ENCODE results near the gene MAGI2. TPM values are rescaled to one million over a fixed set of nuclear protein-coding genes. Genes with fewer than 3 reads are reported as not detected.
"Not testable (repeated sequence)": the region's sequence is repeated elsewhere in the genome, so short reads cannot be mapped to it uniquely, and the experiment has no call there.

The MAGI2 gene
- total RNA-seq, 2 experiments from 2014 or later, result 0.14 to 0.19 TPM

- no peak for ATAC-seq (ENCODE audit: low read depth)
Measured at GRCh38 chr7:78261739-78262138, 1191.7 kb downstream of the MAGI2 start.

GRCh38 chr7:78261302-78261701 lies 1192.2 kb downstream of the MAGI2 start:
- no peaks in the 10 kb centered on the region for H3K4me1 Mint-ChIP-seq
- no peaks in the 10 kb centered on the region for H3K27me3 Mint-ChIP-seq
- no peak for ATAC-seq (ENCODE audit: low read depth)
- no peak for DNase-seq
- no peaks in the 10 kb centered on the region for H3K9me3 Mint-ChIP-seq
- POLR2A ChIA-PET, result no interaction called here
- H3K27ac Mint-ChIP-seq, result no peak overlapping the region
- H3K4me3 Mint-ChIP-seq, result no peak overlapping the region
- H3K36me3 Mint-ChIP-seq, result no peaks in the 10 kb centered on the region

More at GRCh38 chr7:78261739-78262138, 1191.7 kb downstream of the MAGI2 start:
- H3K9me3 Mint-ChIP-seq, result no peaks in the 10 kb centered on the region
- POLR2A ChIA-PET, result no interaction called here
- no peaks in the 10 kb centered on the region for H3K4me1 Mint-ChIP-seq
- DNase-seq, result no peak
- no peaks in the 10 kb centered on the region for H3K36me3 Mint-ChIP-seq
- H3K27me3 Mint-ChIP-seq, result no peaks in the 10 kb centered on the region
- no peak overlapping the region for H3K27ac Mint-ChIP-seq
- H3K4me3 Mint-ChIP-seq, result no peak overlapping the region

- no peak for ATAC-seq (ENCODE audit: low read depth)
- H3K36me3 Mint-ChIP-seq, result no peaks in the 10 kb centered on the region
- no peak overlapping the region for H3K4me3 Mint-ChIP-seq
- no peak for DNase-seq
- POLR2A ChIA-PET, result no interaction called here
- no peaks in the 10 kb centered on the region for H3K4me1 Mint-ChIP-seq
- H3K9me3 Mint-ChIP-seq, result no peaks in the 10 kb centered on the region
- no peak overlapping the region for H3K27ac Mint-ChIP-seq
- no peaks in the 10 kb centered on the region for H3K27me3 Mint-ChIP-seq
Measured at GRCh38 chr7:78260826-78261225, 1192.6 kb downstream of the MAGI2 start.

GRCh38 chr7:78254726-78255055 lies 1198.8 kb downstream of the MAGI2 start:
- Mint-ChIP-seq H3K4me1 (no peaks in the 10 kb centered on the region), H3K27ac (no peak overlapping the region), H3K36me3 (no peaks in the 10 kb centered on the region), H3K4me3 (no peak overlapping the region), H3K27me3 (no peaks in the 10 kb centered on the region), H3K9me3 (no peaks in the 10 kb centered on the region)
- ATAC-seq (ENCODE audit: low read depth) (no peak), DNase-seq (no peak)
- POLR2A ChIA-PET, result no interaction called here

- no peaks in the 10 kb centered on the region for H3K4me1 Mint-ChIP-seq
- ATAC-seq (ENCODE audit: low read depth) (no peak), DNase-seq (no peak)
- H3K27me3 Mint-ChIP-seq, result no peaks in the 10 kb centered on the region
- H3K4me3 Mint-ChIP-seq, result no peak overlapping the region
- H3K27ac Mint-ChIP-seq, result no peak overlapping the region
- no peaks in the 10 kb centered on the region for H3K36me3 Mint-ChIP-seq
- H3K9me3 Mint-ChIP-seq, result no peaks in the 10 kb centered on the region
- POLR2A ChIA-PET, result no interaction called here
Measured at GRCh38 chr7:78253850-78254725, 1199.4 kb downstream of the MAGI2 start.

- no peak for DNase-seq
- Mint-ChIP-seq H3K27ac (no peak overlapping the region), H3K36me3 (no peaks in the 10 kb centered on the region), H3K9me3 (peaks cover 5% of the 10 kb centered on the region), H3K4me1 (no peaks in the 10 kb centered on the region), H3K4me3 (no peak overlapping the region), H3K27me3 (no peaks in the 10 kb centered on the region)
- POLR2A ChIA-PET, result no interaction called here
- no peak for ATAC-seq (ENCODE audit: low read depth)
Measured at GRCh38 chr7:78248867-78249266, 1204.6 kb downstream of the MAGI2 start.

GRCh38 chr7:78247910-78248689 lies 1205.4 kb downstream of the MAGI2 start:
- Mint-ChIP-seq H3K4me3 (no peak overlapping the region), H3K4me1 (no peaks in the 10 kb centered on the region), H3K36me3 (no peaks in the 10 kb centered on the region), H3K27me3 (no peaks in the 10 kb centered on the region), H3K9me3 (peaks cover 5% of the 10 kb centered on the region), H3K27ac (no peak overlapping the region)
- no peak for ATAC-seq (ENCODE audit: low read depth)
- POLR2A ChIA-PET, result no interaction called here
- no peak for DNase-seq

GRCh38 chr7:78240179-78240578 lies 1213.3 kb downstream of the MAGI2 start:
- H3K36me3 Mint-ChIP-seq; H3K4me3 Mint-ChIP-seq; H3K9me3 Mint-ChIP-seq; H3K27ac Mint-ChIP-seq; ATAC-seq (ENCODE audit: low read depth); DNase-seq; H3K4me1 Mint-ChIP-seq; H3K27me3 Mint-ChIP-seq; POLR2A ChIA-PET: not testable (repeated sequence)

- Mint-ChIP-seq H3K27ac (no peak overlapping the region), H3K4me3 (no peak overlapping the region), H3K9me3 (peaks cover 6% of the 10 kb centered on the region), H3K4me1 (no peaks in the 10 kb centered on the region), H3K27me3 (no peaks in the 10 kb centered on the region), H3K36me3 (no peaks in the 10 kb centered on the region)
- ATAC-seq (ENCODE audit: low read depth) (no peak), DNase-seq (no peak)
- POLR2A ChIA-PET, result no interaction called here
Measured at GRCh38 chr7:78234634-78235033, 1218.8 kb downstream of the MAGI2 start.

- Mint-ChIP-seq H3K27me3 (no peaks in the 10 kb centered on the region), H3K4me1 (no peaks in the 10 kb centered on the region), H3K27ac (no peak overlapping the region), H3K4me3 (no peak overlapping the region), H3K36me3 (no peaks in the 10 kb centered on the region), H3K9me3 (peaks cover 5% of the 10 kb centered on the region)
- POLR2A ChIA-PET, result no interaction called here
- ATAC-seq (ENCODE audit: low read depth), result no peak
- no peak for DNase-seq
Measured at GRCh38 chr7:78232806-78233205, 1220.7 kb downstream of the MAGI2 start.

- Mint-ChIP-seq H3K4me1 (no peaks in the 10 kb centered on the region), H3K9me3 (no peaks in the 10 kb centered on the region), H3K36me3 (no peaks in the 10 kb centered on the region), H3K27me3 (no peaks in the 10 kb centered on the region), H3K27ac (no peak overlapping the region), H3K4me3 (no peak overlapping the region)
- POLR2A ChIA-PET, result no interaction called here
- ATAC-seq (ENCODE audit: low read depth) (no peak), DNase-seq (no peak)
Measured at GRCh38 chr7:78226059-78226719, 1227.3 kb downstream of the MAGI2 start.

GRCh38 chr7:78225534-78225933 lies 1227.9 kb downstream of the MAGI2 start:
- ATAC-seq (ENCODE audit: low read depth), result no peak
- Mint-ChIP-seq H3K4me1 (no peaks in the 10 kb centered on the region), H3K27me3 (no peaks in the 10 kb centered on the region), H3K27ac (no peak overlapping the region), H3K9me3 (no peaks in the 10 kb centered on the region), H3K36me3 (no peaks in the 10 kb centered on the region), H3K4me3 (no peak overlapping the region)
- no peak for DNase-seq
- POLR2A ChIA-PET, result no interaction called here

- Mint-ChIP-seq H3K27ac (no peak overlapping the region), H3K36me3 (no peaks in the 10 kb centered on the region), H3K9me3 (no peaks in the 10 kb centered on the region), H3K4me1 (no peaks in the 10 kb centered on the region), H3K4me3 (no peak overlapping the region), H3K27me3 (no peaks in the 10 kb centered on the region)
- ATAC-seq (ENCODE audit: low read depth), result no peak
- POLR2A ChIA-PET, result no interaction called here
- no peak for DNase-seq
Measured at GRCh38 chr7:78224923-78225322, 1228.5 kb downstream of the MAGI2 start.

- ATAC-seq (ENCODE audit: low read depth), result no peak
- no peaks in the 10 kb centered on the region for H3K36me3 Mint-ChIP-seq
- H3K9me3 Mint-ChIP-seq, result no peaks in the 10 kb centered on the region
- H3K27me3 Mint-ChIP-seq, result no peaks in the 10 kb centered on the region
- no peak overlapping the region for H3K4me3 Mint-ChIP-seq
- no peak overlapping the region for H3K27ac Mint-ChIP-seq
- DNase-seq, result no peak
- POLR2A ChIA-PET, result no interaction called here
- no peaks in the 10 kb centered on the region for H3K4me1 Mint-ChIP-seq
Measured at GRCh38 chr7:78223598-78223997, 1229.9 kb downstream of the MAGI2 start.

Measured in activated naive CD8-positive, alpha-beta T cell treated with anti-CD3 and anti-CD28 coated beads, Interleukin-2, amount 10 ng/mL, durations not matched to agents 7 days and 5 days (primary cell).